ENCODE measurements around the gene VAT1L. TPM values are rescaled to one million over a fixed set of nuclear protein-coding genes. Genes with fewer than 3 reads are reported as not detected.

VAT1L gene, protein sequence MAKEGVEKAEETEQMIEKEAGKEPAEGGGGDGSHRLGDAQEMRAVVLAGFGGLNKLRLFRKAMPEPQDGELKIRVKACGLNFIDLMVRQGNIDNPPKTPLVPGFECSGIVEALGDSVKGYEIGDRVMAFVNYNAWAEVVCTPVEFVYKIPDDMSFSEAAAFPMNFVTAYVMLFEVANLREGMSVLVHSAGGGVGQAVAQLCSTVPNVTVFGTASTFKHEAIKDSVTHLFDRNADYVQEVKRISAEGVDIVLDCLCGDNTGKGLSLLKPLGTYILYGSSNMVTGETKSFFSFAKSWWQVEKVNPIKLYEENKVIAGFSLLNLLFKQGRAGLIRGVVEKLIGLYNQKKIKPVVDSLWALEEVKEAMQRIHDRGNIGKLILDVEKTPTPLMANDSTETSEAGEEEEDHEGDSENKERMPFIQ
- not detected in 2 replicates for total RNA-seq

DNA sequence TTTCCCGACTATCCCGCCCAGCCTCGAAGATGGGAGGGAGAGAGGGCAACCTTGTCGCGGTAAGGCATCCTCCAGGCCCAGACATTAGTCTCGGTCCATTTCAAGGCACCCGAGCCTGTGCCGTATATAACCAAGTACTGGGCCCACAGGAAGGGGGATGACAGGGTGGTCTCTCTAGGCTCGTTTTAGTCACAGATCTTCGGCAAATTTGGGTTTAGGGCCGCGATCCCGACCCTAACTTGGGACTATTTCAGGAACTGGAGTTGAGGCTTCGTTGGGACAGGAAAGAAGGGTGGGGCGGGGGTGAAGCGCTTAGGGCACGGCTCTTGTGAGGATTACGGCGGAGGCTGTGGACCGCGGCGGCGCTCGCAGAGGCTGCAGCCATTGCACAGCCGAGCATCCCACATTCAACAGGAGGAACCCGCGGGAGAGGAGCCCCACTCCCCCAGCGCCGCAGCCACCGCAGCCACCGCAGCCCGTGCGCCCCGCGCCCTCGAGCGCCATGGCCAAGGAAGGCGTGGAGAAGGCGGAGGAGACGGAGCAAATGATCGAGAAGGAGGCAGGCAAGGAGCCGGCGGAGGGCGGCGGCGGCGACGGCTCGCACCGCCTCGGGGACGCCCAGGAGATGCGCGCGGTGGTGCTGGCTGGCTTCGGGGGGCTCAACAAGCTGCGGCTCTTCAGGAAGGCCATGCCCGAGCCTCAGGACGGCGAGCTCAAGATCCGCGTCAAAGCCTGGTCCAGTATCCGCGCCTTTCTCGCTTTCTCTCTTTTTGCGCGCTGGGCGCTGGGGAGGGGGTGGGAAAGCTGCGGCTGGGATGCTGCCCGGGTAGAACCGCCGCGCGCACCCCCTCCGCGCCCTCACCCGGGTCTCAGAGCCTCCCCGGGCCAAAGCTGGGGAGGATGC, at the start of gene VAT1L:
Gene VAT1L (plus strand): TSS at position 384 of the 904 bp plus-strand sequence. CDS start 119 bp downstream, at position 503.

DNA sequence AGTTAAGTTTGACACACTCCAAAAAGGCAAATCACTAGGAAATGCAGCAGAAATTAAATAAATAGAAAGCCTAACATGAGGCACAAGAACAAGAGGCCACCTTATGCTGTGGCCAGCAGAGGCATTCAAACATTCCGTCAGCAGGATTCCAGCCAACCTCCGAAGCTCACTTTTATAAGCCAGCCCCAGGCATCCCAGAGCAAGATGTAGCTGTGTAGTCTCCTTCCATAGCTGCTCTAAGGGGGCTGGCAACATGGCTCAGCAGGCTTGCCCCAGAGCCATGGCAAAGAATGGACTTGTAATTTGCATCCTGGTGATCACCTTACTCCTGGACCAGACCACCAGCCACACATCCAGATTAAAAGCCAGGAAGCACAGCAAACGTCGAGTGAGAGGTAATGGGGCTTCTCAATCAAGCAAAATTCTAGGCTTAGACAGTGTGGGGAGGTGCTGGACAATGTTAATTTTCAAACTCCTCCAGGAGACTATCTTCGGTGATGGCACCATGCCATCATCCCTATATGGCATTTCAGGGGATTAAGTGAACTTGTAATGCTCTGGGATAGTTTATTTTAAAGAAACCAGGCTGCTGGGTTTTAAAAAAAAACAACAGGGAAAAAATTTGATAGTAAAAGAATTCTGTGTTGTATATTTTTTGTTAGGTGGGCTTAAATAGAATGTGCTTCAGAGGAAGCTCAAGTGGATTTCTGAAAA, 234.1 kb downstream of the VAT1L start, which contains the start of gene CLEC3A:
Gene CLEC3A (plus strand): TSS at position 202 of the 714 bp plus-strand sequence. CDS start 79 bp downstream, at position 281.

Other genes with a start within 250 kb of the VAT1L start
- 7.6 and 9.4 TPM in 2 replicates for gene NUDT7, start 66.0 kb upstream of the VAT1L start, total RNA-seq
- gene CLEC3A, start 234.0 kb downstream of the VAT1L start, total RNA-seq = not detected in 2 replicates

Data from hair follicular keratinocyte (primary cell).